ENCODE measurements around the gene ITGA4. TPM values are rescaled to one million over a fixed set of nuclear protein-coding genes. Genes with fewer than 3 reads are reported as not detected.

Gene ITGA4
- total and polyA plus RNA-seq, 11 donors: 0.23 to 16.5 (median 1.7) TPM

DNA sequence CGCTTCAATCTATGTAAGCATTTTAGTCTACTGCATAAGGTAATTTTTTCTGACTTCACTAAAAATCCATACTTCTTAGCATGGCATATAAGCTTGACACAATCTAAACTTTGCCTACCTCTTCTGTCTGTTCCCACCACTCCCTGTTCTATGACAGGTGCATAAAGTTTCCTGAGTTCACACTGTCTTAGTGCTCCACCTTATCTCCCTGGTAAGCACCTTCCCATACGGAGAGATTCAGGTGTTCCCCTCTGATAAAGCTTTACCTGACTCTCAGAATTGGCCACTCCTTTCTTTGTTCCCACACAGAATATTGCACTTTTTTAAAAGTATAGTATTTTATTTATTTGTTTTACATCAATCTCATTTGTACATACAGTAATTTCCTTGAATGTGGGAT is 16.8 kb upstream of the ITGA4 start:
- 74 to 86% (median 77%) methylated on average over 2 of the region's 2 CpGs for WGBS, 4 donors
- intact Hi-C loops (cut with DNase I): no loop called here
- Histone ChIP-seq H3K27ac (no peak overlapping the region), H3K36me3 (no peaks in the 10 kb centered on the region), H3K27me3 (no peaks in the 10 kb centered on the region), H3K4me3 (no peak overlapping the region), H3K9me3 (no peaks in the 10 kb centered on the region), H3K4me1 (no peaks in the 10 kb centered on the region)
- DNase-seq (no peak), ATAC-seq (no peak)
- no peak for TF ChIP-seq CTCF (IDR thresholded peaks at IDR 0.05)
- TF ChIP-seq POLR2A (IDR thresholded peaks at IDR 0.05): no peak

DNA sequence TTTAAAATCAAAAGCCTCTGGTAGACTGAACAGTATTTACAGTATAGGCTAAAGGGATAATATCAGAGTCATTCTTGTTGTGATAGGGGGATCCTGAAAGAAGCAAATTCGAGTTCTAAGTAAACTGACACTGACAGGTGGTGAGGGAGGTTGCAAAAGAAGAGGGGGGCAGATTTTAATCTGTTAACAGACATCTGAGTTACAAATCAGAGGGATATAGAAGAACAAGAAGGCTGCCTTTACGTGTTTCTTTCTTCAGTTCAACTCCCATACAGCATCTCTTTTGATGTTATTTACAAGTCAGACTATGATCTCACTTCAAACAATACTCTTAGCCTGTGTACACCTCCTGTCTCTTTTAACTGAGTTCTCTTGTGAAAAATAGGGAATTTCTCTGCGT is 16.3 kb upstream of the ITGA4 start:
- no peaks in the 10 kb centered on the region for H3K9me3 ChIP-seq
- H3K36me3 ChIP-seq: no peaks in the 10 kb centered on the region
- no peak overlapping the region for H3K4me3 ChIP-seq
- TF ChIP-seq CTCF (IDR thresholded peaks at IDR 0.05) (no peak), POLR2A (IDR thresholded peaks at IDR 0.05) (no peak)
- no peaks in the 10 kb centered on the region for H3K27me3 ChIP-seq
- DNase-seq: no peak
- H3K27ac ChIP-seq: no peak overlapping the region
- no peak for ATAC-seq
- intact Hi-C loops (cut with DNase I): no loop called here
- H3K4me1 ChIP-seq: no peaks in the 10 kb centered on the region
- 50 to 59% (median 56%) methylated on average over 3 of the region's 3 CpGs for WGBS, 4 donors

GRCh38 chr2:181441670-181442069 is 15.5 kb upstream of the ITGA4 start:
- H3K9me3 ChIP-seq: no peaks in the 10 kb centered on the region
- no peaks in the 10 kb centered on the region for H3K27me3 ChIP-seq
- DNase-seq: no peak
- no peaks in the 10 kb centered on the region for H3K4me1 ChIP-seq
- TF ChIP-seq CTCF (IDR thresholded peaks at IDR 0.05) (no peak), POLR2A (IDR thresholded peaks at IDR 0.05) (no peak)
- H3K4me3 ChIP-seq: no peak overlapping the region
- WGBS, 4 donors: 39 to 50% (median 42%) methylated on average over 3 of the region's 3 CpGs
- ATAC-seq: no peak
- no peaks in the 10 kb centered on the region for H3K36me3 ChIP-seq
- H3K27ac ChIP-seq: no peak overlapping the region
- intact Hi-C loops (cut with DNase I): no loop called here

DNA sequence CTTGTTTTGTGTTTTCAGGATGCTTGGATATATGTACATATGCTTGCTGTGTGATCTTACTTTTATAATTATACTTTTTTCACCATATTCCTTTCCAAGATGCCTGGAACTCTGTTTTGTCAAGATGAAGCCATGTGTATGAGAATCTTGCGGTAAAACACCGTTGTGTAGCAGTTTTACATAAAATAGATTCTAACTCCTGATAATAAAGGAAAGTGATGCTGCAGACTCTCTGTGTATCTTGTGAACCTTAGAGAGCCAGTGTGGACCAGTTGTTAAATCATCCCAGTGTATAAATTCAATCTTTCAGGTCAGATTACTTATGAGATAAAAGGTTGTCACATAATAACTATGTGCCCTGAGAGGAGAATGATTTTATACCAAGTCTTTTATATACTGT is 12.5 kb upstream of the ITGA4 start:
- intact Hi-C loops (cut with DNase I): no loop called here
- Histone ChIP-seq H3K9me3 (no peaks in the 10 kb centered on the region), H3K36me3 (no peaks in the 10 kb centered on the region), H3K4me3 (no peak overlapping the region), H3K27me3 (no peaks in the 10 kb centered on the region), H3K4me1 (no peaks in the 10 kb centered on the region), H3K27ac (no peak overlapping the region)
- DNase-seq (no peak), ATAC-seq (no peak)
- 77 to 86% (median 82%) methylated on average over 2 of the region's 2 CpGs for WGBS, 4 donors
- TF ChIP-seq CTCF (IDR thresholded peaks at IDR 0.05): no peak
- TF ChIP-seq POLR2A (IDR thresholded peaks at IDR 0.05): no peak
